HG03571 (cell line): ENCODE data around the gene IL16.
A peak's percentile ranks its signal among the peaks of the same experiment; 100 is the strongest.
"Not testable (repeated sequence)": the region's sequence is repeated elsewhere in the genome, so short reads cannot be mapped to it uniquely, and the experiment has no call there.

Experiments
- ATAC-seq: cut with Tn5 transposase; IDR thresholded peaks from one replicate; pipeline ENCODE4 v1.9.1; 2021; ENCODE audit not compliant: unreplicated experiment

Gene IL16

GRCh38 chr15:81309647-81310450 lies 113.2 kb downstream of the IL16 start:
- ATAC-seq: no peak

- ATAC-seq: no peak
Observed at GRCh38 chr15:81310480-81310879, 113.8 kb downstream of the IL16 start.

GRCh38 chr15:81311752-81312464 lies 115.2 kb downstream of the IL16 start:
- peak; percentile 50 for ATAC-seq

- no peak for ATAC-seq
Observed at GRCh38 chr15:81312790-81313543, 116.3 kb downstream of the IL16 start.

GRCh38 chr15:81313686-81314085 lies 117.0 kb downstream of the IL16 start:
- no peak for ATAC-seq

GRCh38 chr15:81314378-81314777 lies 117.7 kb downstream of the IL16 start:
- no peak for ATAC-seq

- ATAC-seq: no peak
Observed at GRCh38 chr15:81315452-81316175, 118.9 kb downstream of the IL16 start.

- no peak for ATAC-seq
Observed at GRCh38 chr15:81316267-81316666, 119.6 kb downstream of the IL16 start.

- ATAC-seq: no peak
Observed at GRCh38 chr15:81317642-81318017, 121.0 kb downstream of the IL16 start.

GRCh38 chr15:81321667-81322066 lies 125.0 kb downstream of the IL16 start:
- no peak for ATAC-seq

- ATAC-seq: no peak
Observed at GRCh38 chr15:81322676-81323253, 126.1 kb downstream of the IL16 start.

- ATAC-seq: peak; percentile 5
Observed at GRCh38 chr15:81323559-81323943, 126.9 kb downstream of the IL16 start.

GRCh38 chr15:81323944-81324881 lies 127.5 kb downstream of the IL16 start, which contains the start of gene STARD5:
Gene STARD5, minus strand, starts transcription at chr15:81324141. Its CDS starts 42 bp downstream, at chr15:81324099.
- peak; percentile 100 for ATAC-seq

- no peak for ATAC-seq
Observed at GRCh38 chr15:81326466-81327212, 130.0 kb downstream of the IL16 start.

GRCh38 chr15:81327516-81327915 lies 130.8 kb downstream of the IL16 start:
- no peak for ATAC-seq

- no peak for ATAC-seq
Observed at GRCh38 chr15:81329446-81329845, 132.8 kb downstream of the IL16 start.

- no peak for ATAC-seq
Observed at GRCh38 chr15:81330366-81331090, 133.8 kb downstream of the IL16 start.

GRCh38 chr15:81331141-81331540 lies 134.5 kb downstream of the IL16 start:
- ATAC-seq: not testable (repeated sequence)
